GM15510 (cell line): ENCODE data around the gene TARBP2.

Experiments
- POLR2A ChIP-seq: IDR thresholded peaks from 3 replicates; pipeline ENCODE4 v1.6.1; 2011; ENCODE audit warnings: borderline replicate concordance; ENCODE audit not compliant: insufficient read length; ENCODE audit errors: extremely low read depth

The TARBP2 gene

GRCh38 chr12:53514628-53515290, 13.7 kb downstream of the TARBP2 start:
- no peak for TF ChIP-seq POLR2A

GRCh38 chr12:53515291-53515680, 14.2 kb downstream of the TARBP2 start:
- no peak for TF ChIP-seq POLR2A

- no peak for TF ChIP-seq POLR2A
Observed at GRCh38 chr12:53516758-53517455, 15.8 kb downstream of the TARBP2 start.

- TF ChIP-seq POLR2A = no peak
Observed at GRCh38 chr12:53518381-53518780, 17.3 kb downstream of the TARBP2 start.

- TF ChIP-seq POLR2A = no peak
Observed at GRCh38 chr12:53523131-53523530, 22.0 kb downstream of the TARBP2 start.

GRCh38 chr12:53524476-53524875, 23.4 kb downstream of the TARBP2 start:
- no peak for TF ChIP-seq POLR2A

GRCh38 chr12:53530061-53530460, 29.0 kb downstream of the TARBP2 start:
- TF ChIP-seq POLR2A = no peak

GRCh38 chr12:53530920-53531319, 29.8 kb downstream of the TARBP2 start:
- no peak for TF ChIP-seq POLR2A

GRCh38 chr12:53532021-53532420, 30.9 kb downstream of the TARBP2 start:
- no peak for TF ChIP-seq POLR2A

- TF ChIP-seq POLR2A = no peak
Observed at GRCh38 chr12:53532524-53533445, 31.7 kb downstream of the TARBP2 start.

GRCh38 chr12:53533471-53533870, 32.4 kb downstream of the TARBP2 start:
- TF ChIP-seq POLR2A = no peak

- no peak for TF ChIP-seq POLR2A
Observed at GRCh38 chr12:53536962-53537361, 35.9 kb downstream of the TARBP2 start.

GRCh38 chr12:53538209-53538689, 37.2 kb downstream of the TARBP2 start:
- no peak for TF ChIP-seq POLR2A

GRCh38 chr12:53539526-53539925, 38.4 kb downstream of the TARBP2 start:
- no peak for TF ChIP-seq POLR2A

GRCh38 chr12:53543539-53543938, 42.5 kb downstream of the TARBP2 start:
- TF ChIP-seq POLR2A = no peak
